ENCODE results near the gene SRMS.
"Not testable (repeated sequence)": the region's sequence is repeated elsewhere in the genome, so short reads cannot be mapped to it uniquely, and the experiment has no call there.

SRMS gene

DNA sequence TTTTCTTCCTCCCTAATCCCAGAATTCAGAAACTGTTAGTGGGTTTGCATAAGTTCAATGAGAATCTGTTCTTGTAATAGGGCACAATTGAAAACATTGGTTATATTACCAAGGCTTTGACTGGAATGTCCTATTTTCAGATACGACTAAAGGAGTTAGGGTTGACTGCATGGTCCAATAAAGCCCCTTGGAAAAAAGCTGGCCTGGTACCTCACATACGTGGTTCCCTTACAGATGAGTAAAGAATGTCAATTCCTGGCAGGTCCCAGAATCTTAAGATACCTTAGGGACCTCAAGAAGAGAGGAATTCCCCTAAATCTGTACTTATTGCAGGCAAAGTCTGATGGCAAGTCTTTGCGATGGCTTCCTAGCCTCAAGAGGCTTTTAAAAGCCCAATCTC lies 22.4 kb downstream of the SRMS start:
- in situ Hi-C loops (cut with MboI; ENCODE audit: low sequenced_read_pairs): no loop called here

GRCh38 chr20:63522981-63523611 lies 24.5 kb downstream of the SRMS start:
- in situ Hi-C loops (cut with MboI; ENCODE audit: low sequenced_read_pairs): no loop called here

DNA sequence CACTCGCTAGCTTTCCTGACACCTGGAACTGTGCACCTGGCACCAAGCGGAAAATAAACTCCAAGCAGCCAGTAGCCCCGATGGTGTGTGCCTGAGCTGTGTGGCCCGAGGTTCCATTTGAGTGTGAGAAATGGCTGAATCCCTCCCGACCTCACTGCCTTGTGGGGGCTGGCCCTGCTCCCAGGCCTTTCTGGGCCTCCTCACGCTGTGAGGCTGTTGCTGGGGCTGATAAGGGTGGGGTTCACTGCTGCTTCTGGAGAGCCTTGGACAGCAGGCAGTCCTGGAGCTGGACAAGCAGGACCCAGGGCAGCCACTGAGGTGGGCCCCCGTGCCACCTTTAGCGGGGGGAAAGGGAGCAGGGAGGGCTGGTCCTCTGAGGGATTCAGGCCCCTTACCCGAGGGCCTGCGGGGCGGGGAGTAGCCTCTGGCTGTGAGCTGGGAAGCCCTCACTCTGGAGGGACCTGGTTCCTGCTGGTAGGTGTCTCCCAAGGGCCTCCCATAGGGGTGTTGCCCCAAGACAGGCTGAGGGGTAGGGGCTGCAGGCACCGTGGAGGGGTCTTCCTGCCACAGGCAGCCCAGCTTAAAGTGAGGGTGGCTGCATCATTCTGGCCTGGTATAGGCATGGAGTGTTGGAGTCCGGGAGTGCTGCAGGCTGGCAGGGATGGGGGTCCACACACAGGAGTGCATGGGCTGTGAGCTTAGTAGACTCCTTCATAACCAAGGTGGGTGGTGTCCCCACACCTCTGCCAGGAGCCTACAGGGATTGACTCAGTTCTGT lies 25.3 kb downstream of the SRMS start:
- in situ Hi-C loops (cut with MboI; ENCODE audit: low sequenced_read_pairs): no loop called here

DNA sequence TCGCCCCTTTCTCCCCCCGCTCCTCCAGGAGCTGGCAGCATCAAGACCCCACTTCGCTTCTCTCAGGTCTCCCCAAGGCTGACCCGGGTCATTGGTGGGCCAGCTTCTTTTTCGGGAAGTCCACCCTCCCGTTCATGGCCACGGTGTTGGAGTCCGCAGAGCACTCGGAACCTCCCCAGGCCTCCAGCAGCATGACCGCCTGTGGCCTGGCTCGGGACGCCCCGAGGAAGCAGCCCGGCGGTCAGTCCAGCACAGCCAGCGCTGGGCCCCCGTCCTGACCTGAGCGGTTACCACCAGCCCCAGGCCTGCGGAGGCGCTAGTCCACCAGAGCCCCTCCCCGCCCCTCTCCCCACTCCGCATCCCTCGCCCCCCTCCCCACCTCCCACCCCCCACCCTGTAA lies 25.9 kb downstream of the SRMS start:
- in situ Hi-C loops (cut with MboI; ENCODE audit: low sequenced_read_pairs): no loop called here

- in situ Hi-C loops (cut with MboI; ENCODE audit: low sequenced_read_pairs): no loop called here
These were observed 26.5 kb downstream of the SRMS start for GRCh38 chr20:63520934-63521601.

DNA sequence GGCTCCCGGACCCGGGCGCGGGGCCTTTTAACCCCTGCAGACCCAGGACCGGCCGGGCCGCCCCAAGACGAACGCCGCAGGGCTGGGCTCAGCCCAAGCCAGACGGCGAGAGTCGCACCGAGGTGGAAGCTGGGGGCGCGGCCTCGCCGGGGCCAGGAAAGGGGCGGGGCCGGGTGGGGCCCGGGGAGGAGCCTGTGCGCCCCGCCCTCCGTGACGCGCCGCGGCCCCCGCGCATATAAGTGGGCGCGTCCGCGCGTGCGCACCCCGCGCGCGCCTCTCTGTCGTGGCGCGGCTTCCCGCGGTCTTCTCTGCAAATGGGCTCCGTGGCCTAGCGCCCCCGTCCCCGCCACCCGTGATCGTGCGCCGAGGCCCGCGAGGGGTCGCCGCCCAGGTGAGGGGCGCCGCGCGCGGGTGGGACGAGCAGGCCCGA lies 27.0 kb downstream of the SRMS start, which contains the start of gene PPDPF:
PPDPF (plus strand) TSS at position 262 of the 430 bp plus-strand sequence. CDS start 544 bp downstream, outside the sequence.
- in situ Hi-C loops (cut with MboI; ENCODE audit: low sequenced_read_pairs): no loop called here

GRCh38 chr20:63519668-63520503 lies 27.7 kb downstream of the SRMS start:
- in situ Hi-C loops (cut with MboI; ENCODE audit: low sequenced_read_pairs): no loop called here

- in situ Hi-C loops (cut with MboI; ENCODE audit: low sequenced_read_pairs): no loop called here
These were observed 28.4 kb downstream of the SRMS start for GRCh38 chr20:63518946-63519667.

- in situ Hi-C loops (cut with MboI; ENCODE audit: low sequenced_read_pairs): no loop called here
These were observed 29.1 kb downstream of the SRMS start for GRCh38 chr20:63518351-63518861.

DNA sequence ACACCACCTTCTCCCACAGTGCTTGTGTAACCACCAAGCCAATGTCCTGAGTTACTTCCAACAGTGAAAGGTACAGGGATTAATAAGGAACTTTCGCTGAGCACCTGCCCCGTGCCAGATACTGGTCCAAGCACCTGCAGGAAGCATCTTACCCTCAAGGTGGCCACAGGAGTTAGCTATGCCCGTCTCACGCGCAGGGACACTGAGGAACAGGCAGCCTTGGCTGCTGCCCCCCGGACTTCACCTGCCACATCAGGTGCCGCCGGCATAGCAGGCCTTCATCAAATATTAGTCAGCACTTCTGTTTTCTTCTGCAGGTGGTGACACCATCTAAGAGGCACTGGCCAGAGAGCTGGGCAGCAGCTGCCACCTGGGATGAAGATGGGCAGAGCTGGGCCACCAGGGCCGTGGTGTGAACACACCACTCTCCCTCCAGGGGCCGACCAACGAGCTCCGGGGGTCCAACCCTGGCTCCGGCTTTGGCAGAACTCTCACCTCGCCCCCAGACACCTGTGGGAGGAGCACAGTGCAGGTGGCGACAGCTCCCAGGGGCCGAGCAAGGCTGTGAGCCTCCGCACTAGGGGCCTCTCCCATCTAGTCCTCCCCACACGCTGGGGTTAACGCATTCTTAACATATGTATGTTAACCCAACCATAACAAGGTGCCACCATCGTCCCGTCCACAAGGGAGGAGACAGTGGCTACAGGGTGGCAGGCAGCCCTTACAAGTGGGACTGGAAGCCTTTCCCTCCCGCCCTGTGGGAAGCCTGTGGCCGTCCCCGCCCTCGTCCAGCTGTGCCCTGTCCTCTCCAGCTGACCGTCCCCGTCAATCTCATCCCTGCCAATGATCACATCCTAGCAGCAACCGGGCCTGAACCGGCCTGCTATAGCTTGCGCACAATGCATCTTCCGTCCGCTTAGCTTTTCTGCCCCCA lies 29.9 kb downstream of the SRMS start:
- in situ Hi-C loops (cut with MboI; ENCODE audit: low sequenced_read_pairs): no loop called here

- in situ Hi-C loops (cut with MboI; ENCODE audit: low sequenced_read_pairs): not testable (repeated sequence)
These were observed 33.0 kb downstream of the SRMS start for GRCh38 chr20:63514520-63514919.

DNA sequence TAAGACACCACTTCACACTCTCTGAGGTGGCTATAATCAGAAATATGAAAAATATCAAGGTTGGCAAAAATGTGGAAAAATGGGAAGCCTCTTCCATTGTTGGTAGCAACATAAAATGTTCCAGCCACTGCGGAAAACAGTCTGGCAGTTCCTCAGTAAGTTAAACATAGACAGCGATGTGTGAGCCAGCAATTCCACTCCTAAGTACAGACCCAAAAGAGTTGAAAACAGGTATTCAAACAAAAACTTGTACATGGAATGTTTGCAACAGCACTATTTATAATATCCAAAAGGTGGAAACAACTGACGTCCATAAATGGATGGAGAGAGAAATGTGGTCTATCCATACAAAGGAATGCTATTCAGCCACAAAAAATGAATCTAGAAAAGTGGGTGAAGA lies 34.3 kb downstream of the SRMS start:
- in situ Hi-C loops (cut with MboI; ENCODE audit: low sequenced_read_pairs): no loop called here

DNA sequence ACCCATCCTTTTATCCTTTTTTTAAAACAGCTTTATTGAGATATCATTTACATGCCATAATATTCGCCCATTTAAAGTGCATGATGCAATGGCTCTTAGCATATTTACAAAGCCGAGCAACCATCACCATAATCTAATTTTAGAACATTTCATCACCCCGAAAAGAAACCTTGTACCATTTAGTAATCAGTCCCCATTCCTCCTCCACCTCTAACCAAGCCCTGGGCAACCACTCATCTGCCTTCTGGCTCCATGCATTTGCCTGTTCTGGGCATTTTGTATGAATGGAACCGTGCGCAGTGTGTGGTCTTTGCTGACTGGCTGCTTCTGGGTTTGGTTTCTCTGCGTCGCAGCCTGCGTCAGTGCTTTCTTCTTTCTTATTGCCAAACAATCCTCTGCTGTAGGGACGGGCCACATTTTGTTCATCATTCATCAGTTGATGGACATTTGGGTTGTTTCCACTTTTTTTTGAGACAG lies 38.4 kb downstream of the SRMS start:
- in situ Hi-C loops (cut with MboI; ENCODE audit: low sequenced_read_pairs): no loop called here

GRCh38 chr20:63508072-63508768 lies 39.3 kb downstream of the SRMS start:
- in situ Hi-C loops (cut with MboI; ENCODE audit: low sequenced_read_pairs): no loop called here

GRCh38 chr20:63507083-63507743 lies 40.3 kb downstream of the SRMS start:
- in situ Hi-C loops (cut with MboI; ENCODE audit: low sequenced_read_pairs): no loop called here

- in situ Hi-C loops (cut with MboI; ENCODE audit: low sequenced_read_pairs): no loop called here
These were observed 41.8 kb downstream of the SRMS start for GRCh38 chr20:63505723-63506122.

- in situ Hi-C loops (cut with MboI; ENCODE audit: low sequenced_read_pairs): no loop called here
These were observed 42.3 kb downstream of the SRMS start for GRCh38 chr20:63505281-63505680.

GRCh38 chr20:63504642-63505041 lies 42.9 kb downstream of the SRMS start:
- in situ Hi-C loops (cut with MboI; ENCODE audit: low sequenced_read_pairs): no loop called here
